Spleen (tissue), 11 donors: Measurements from ENCODE around the gene HOTAIR. TPM values are rescaled to one million over a fixed set of nuclear protein-coding genes. Genes with fewer than 3 reads are reported as not detected.

Experiments used
- DNase-seq: peaks from one replicate; pipeline ENCODE4 v3.0.0-alpha.2; 2020
- H3K27ac ChIP-seq, 8 donors: fragments of 200-600 bp; sonication (generic) in 7 of 8; 1 replicate in 4 of 8; 2 replicates in 4 of 8; pipeline versions ENCODE4 v1.5.0 to v1.8.0; 2016 to 2021; ENCODE audit warnings: inconsistent platforms in 4 of 8, mild to moderate bottlenecking in 4 of 8, moderate library complexity in 1 of 8
- H3K27me3 ChIP-seq, 7 donors: fragments of 200-600 bp; sonication (generic) in 6 of 7; replicated peaks in 1 of 7; 1 replicate in 4 of 7; 2 replicates in 3 of 7; pipeline versions ENCODE4 v1.5.0 to v1.8.0; 2016 to 2021; ENCODE audit warnings: inconsistent platforms in 3 of 7, mild to moderate bottlenecking in 1 of 7
- H3K36me3 ChIP-seq, 6 donors: fragments of 200-600 bp; sonication (generic) in 5 of 6; 1 replicate in 4 of 6; 2 replicates in 2 of 6; pipeline versions ENCODE4 v1.5.0 to v1.8.0; 2016 to 2021; ENCODE audit warnings: inconsistent platforms in 2 of 6
- H3K4me1 ChIP-seq, 6 donors: fragments of 200-600 bp; sonication (generic) in 5 of 6; 1 replicate in 3 of 6; 2 replicates in 3 of 6; pipeline versions ENCODE4 v1.5.0 to v1.8.0; 2016 to 2021; ENCODE audit warnings: inconsistent platforms in 3 of 6
- H3K4me3 ChIP-seq, 8 donors: fragments of 200-600 bp; sonication (generic) in 7 of 8; 1 replicate in 4 of 8; 2 replicates in 4 of 8; pipeline versions ENCODE4 v1.5.0 to v1.8.0; 2016 to 2021; ENCODE audit warnings: inconsistent platforms in 4 of 8, mild to moderate bottlenecking in 4 of 8, moderate library complexity in 2 of 8
- H3K9me3 ChIP-seq, 8 donors: fragments of 200-600 bp; sonication (generic) in 7 of 8; 1 replicate in 4 of 8; 2 replicates in 4 of 8; pipeline versions ENCODE4 v1.5.0 to v1.8.0; 2016 to 2021; ENCODE audit warnings: inconsistent platforms in 4 of 8
- POLR2A ChIP-seq, 3 donors: fragments of 450-650 bp; IDR thresholded peaks; one replicate each; pipeline ENCODE4 v1.5.1; 2017; ENCODE audit warnings: antibody characterized with exemption in 3 of 3, mild to moderate bottlenecking in 1 of 3
- POLR2AphosphoS5 ChIP-seq, 3 donors: sonication (generic); formaldehyde crosslinking; IDR thresholded peaks; one replicate each; pipeline ENCODE4 v1.5.1; 2017; ENCODE audit warnings: antibody characterized with exemption in 3 of 3
- WGBS, 5 donors: extraction: QIAGEN DNeasy Blood & Tissue Kit in 3 of 5; methylation state at CpG; one replicate each; pipeline versions ENCODE4 v1.1.5 to v1.1.7; 2013 to 2018; 5-methylcytosine and 5-hydroxymethylcytosine counted together
- intact Hi-C: fragments of 100-400 bp; cut with DNase I; formaldehyde crosslinking; loops from one replicate; pipeline ENCODE4 v1.15.0; 2023; ENCODE audit warnings: low total_unique reads
- microRNA-seq, 3 donors: library from miRNA; unstranded; fragments of <30 nt; microRNA quantifications; one replicate each; pipeline versions ENCODE4 to v1.1.0, GENCODE V29; 2019 to 2020
- polyA plus RNA-seq, 3 donors: library from polyadenylated mRNA; stranded (reverse); fragments of 200-250 nt; gene quantifications; one replicate each; pipeline ENCODE4 v1.2.1, GENCODE V29; 2013
- small RNA-seq, 4 donors: library from RNA; depleted of rRNA; stranded (forward); fragments of <200 nt; gene quantifications; one replicate each; pipeline ENCODE3, GENCODE V24; 2016
- total RNA-seq, 7 donors: library from RNA; depleted of rRNA in 3 of 7; stranded (reverse); fragments of >200 nt in 3 of 7; fragmentation: NEBNext Ultra II Directional in 4 of 7; extraction: Animal tissue kit (Norgen Biotek cat#: 25700) in 4 of 7; gene quantifications; one replicate each; pipeline versions ENCODE4 v1.1.0 to v1.2.1, GENCODE V29; 2016 to 2021
- TF ChIP-seq, protein P1 (sequence below), 11 experiments: fragments of 200-600 bp in 7 of 11; fragments of 450-650 bp in 4 of 11; sonication (generic) in 4 of 11; IDR thresholded peaks in 8 of 11; conservative IDR thresholded peaks in 3 of 11; 1 replicate in 7 of 11; 2 replicates in 4 of 11; pipeline versions ENCODE4 v1.4.0 to v1.8.0; 2016 to 2021; ENCODE audit warnings: antibody characterized with exemption in 11 of 11, inconsistent platforms in 4 of 11, mild to moderate bottlenecking in 1 of 11
- donor health status: healthy with polysubstance abuse.
- donor health status: DM: no; HTN: no; CAD: no; lungs with moderate emphysema.
- donor health status: DM: no; HTN: no; CAD: no.
- donor health status: Bipolar disorder and iron deficiency.
- donor health status: healthy.
- donor health status: DM: no; HTN: no; CAD: no.
- donor health status: DM: yes; HTN: yes; CAD: no.

The HOTAIR gene
- total and polyA plus RNA-seq, 10 donors: not detected

DNA sequence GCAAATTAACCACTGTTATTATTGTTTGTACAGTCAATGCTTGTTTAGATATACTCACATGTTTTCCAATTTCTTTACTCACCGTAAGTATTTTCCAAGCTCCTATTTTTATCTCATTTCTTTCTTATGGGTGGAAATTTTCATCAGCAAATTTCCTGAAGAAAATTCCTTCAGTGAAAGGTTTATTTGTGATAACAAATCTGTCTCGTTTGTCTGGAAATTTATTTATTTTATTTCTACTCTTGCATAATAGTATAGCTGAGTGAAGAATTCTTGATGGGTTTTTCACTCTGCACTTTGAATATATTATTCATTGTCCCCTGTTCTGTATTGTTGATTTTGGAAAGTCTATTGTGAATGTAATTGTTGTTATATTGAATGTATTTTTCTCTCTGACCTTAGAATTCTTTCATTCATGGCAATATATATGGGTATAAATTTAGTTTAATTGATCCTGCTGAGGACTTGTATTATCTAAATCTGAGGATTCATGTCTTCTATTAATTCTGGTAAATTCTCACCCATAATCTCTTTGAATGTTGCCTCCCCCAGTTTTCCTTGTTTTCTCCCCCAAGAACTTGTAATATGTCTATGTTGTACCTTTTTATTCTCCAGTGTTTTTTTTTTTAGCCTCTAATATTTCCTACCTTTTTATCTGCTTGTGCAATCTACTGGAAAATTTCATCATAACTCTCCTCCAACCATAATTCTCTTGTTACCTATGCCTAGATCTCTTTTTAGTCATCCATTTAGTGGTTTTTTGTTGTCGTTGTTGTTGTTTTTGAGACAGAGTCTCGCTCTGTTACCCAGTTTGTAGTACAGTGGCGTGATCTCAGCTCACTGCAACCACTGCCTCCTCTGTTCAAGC, 57.7 kb downstream of the HOTAIR start:
- H3K27me3 ChIP-seq: peaks cover 0 to 96% (median 49%) of the 10 kb centered on the region in 7 donors

More for the DNA sequence above, 57.7 kb downstream of the HOTAIR start:
- H3K9me3 ChIP-seq: no peaks in the 10 kb centered on the region
- intact Hi-C loops: no loop called here
- H3K27ac ChIP-seq: no peak overlapping the region
- TF ChIP-seq POLR2A (IDR thresholded peaks at IDR 0.05) (no peak), POLR2AphosphoS5 (IDR thresholded peaks at IDR 0.05) (no peak)
- TF ChIP-seq, protein P1, sequence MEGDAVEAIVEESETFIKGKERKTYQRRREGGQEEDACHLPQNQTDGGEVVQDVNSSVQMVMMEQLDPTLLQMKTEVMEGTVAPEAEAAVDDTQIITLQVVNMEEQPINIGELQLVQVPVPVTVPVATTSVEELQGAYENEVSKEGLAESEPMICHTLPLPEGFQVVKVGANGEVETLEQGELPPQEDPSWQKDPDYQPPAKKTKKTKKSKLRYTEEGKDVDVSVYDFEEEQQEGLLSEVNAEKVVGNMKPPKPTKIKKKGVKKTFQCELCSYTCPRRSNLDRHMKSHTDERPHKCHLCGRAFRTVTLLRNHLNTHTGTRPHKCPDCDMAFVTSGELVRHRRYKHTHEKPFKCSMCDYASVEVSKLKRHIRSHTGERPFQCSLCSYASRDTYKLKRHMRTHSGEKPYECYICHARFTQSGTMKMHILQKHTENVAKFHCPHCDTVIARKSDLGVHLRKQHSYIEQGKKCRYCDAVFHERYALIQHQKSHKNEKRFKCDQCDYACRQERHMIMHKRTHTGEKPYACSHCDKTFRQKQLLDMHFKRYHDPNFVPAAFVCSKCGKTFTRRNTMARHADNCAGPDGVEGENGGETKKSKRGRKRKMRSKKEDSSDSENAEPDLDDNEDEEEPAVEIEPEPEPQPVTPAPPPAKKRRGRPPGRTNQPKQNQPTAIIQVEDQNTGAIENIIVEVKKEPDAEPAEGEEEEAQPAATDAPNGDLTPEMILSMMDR (IDR thresholded peaks at IDR 0.05 in 8 of 11, conservative IDR thresholded peaks at IDR 0.05 in 3 of 11): no peak
- no peak overlapping the region for H3K4me3 ChIP-seq
- 79 to 85% (median 83%) methylated on average over 5 of the region's 5 CpGs for WGBS, 5 donors
- no peaks in the 10 kb centered on the region for H3K4me1 ChIP-seq
- DNase-seq: no peak
- no peaks in the 10 kb centered on the region for H3K36me3 ChIP-seq

Small RNA genes lying within 50 kb of the gene (microRNA-seq; reads per million reads assigned to microRNA genes)
- gene MIR196A2: 11.6 to 50.8 (median 12.3) reads per million in 3 donors

Small RNA genes lying within 50 kb of the gene (small RNA-seq; reads per million reads assigned to genes)
- gene AC012531.3 (0 reads per million in 4 donors), gene AC012531.4 (0 reads per million in 4 donors), gene MIR196A2 (0.15 to 0.97 (median 0.67) reads per million in 4 donors), gene RF01905 (0 reads per million in 4 donors), gene RF01906 (0 reads per million in 4 donors)

Other genes starting within 250 kb of the HOTAIR start
- 100 to 1,000 TPM in 6 of 7 donors, 10 to 100 TPM in 1; 93.5 to 186 (median 134) TPM for gene CALCOCO1, start 247.5 kb downstream of the HOTAIR start, total RNA-seq
- gene CALCOCO1, start 247.5 kb downstream of the HOTAIR start, polyA plus RNA-seq: 10 to 100 TPM; 31.0 to 55.6 (median 37.2) TPM
- gene CISTR, start 223.0 kb downstream of the HOTAIR start, total RNA-seq: not detected
- gene CISTR, start 223.0 kb downstream of the HOTAIR start, polyA plus RNA-seq: under 1 TPM in 1 of 3 donors, not detected in 2; 0.20 TPM
- not detected for gene HOXC13, start 36.1 kb downstream of the HOTAIR start, total RNA-seq
- gene HOXC13, start 36.1 kb downstream of the HOTAIR start, polyA plus RNA-seq: not detected
- gene HOXC12, start 20.1 kb downstream of the HOTAIR start, total RNA-seq: not detected
- not detected for gene HOXC12, start 20.1 kb downstream of the HOTAIR start, polyA plus RNA-seq
- gene HOXC11, start 1.8 kb downstream of the HOTAIR start, total RNA-seq: not detected
- not detected for gene HOXC11, start 1.8 kb downstream of the HOTAIR start, polyA plus RNA-seq
- gene HOXC10, start 10.2 kb upstream of the HOTAIR start, total RNA-seq: not detected
- not detected for gene HOXC10, start 10.2 kb upstream of the HOTAIR start, polyA plus RNA-seq
- not detected for gene HOXC9, start 25.2 kb upstream of the HOTAIR start, total RNA-seq
- gene HOXC9, start 25.2 kb upstream of the HOTAIR start, polyA plus RNA-seq: under 1 TPM in 1 of 3 donors, not detected in 2; 0.05 TPM
- not detected for gene HOXC8, start 34.0 kb upstream of the HOTAIR start, total RNA-seq
- under 1 TPM in 2 of 3 donors, not detected in 1; 0.04 to 0.10 TPM for gene HOXC8, start 34.0 kb upstream of the HOTAIR start, polyA plus RNA-seq
- under 1 TPM in 4 of 7 donors, not detected in 3; 0.19 to 0.52 (median 0.34) TPM for gene HOXC6, start 53.5 kb upstream of the HOTAIR start, total RNA-seq
- gene HOXC6, start 53.5 kb upstream of the HOTAIR start, polyA plus RNA-seq: under 1 TPM in 2 of 3 donors, not detected in 1; 0.11 to 0.16 TPM
- gene HOXC5, start 58.1 kb upstream of the HOTAIR start, total RNA-seq: not detected
- under 1 TPM in 1 of 3 donors, not detected in 2; 0.06 TPM for gene HOXC5, start 58.1 kb upstream of the HOTAIR start, polyA plus RNA-seq
- gene HOXC4, start 78.9 kb upstream of the HOTAIR start, total RNA-seq: 1 to 10 TPM in 4 of 7 donors, under 1 TPM in 3; 0.68 to 2.1 (median 1.4) TPM
- gene HOXC4, start 78.9 kb upstream of the HOTAIR start, polyA plus RNA-seq: 1 to 10 TPM in 2 of 3 donors, under 1 TPM in 1; 0.49 to 2.6 (median 1.8) TPM
- gene SMUG1, start 214.0 kb upstream of the HOTAIR start, total RNA-seq: 10 to 100 TPM; 20.9 to 36.3 (median 23.1) TPM
- gene SMUG1, start 214.0 kb upstream of the HOTAIR start, polyA plus RNA-seq: 10 to 100 TPM; 24.0 to 42.2 (median 37.4) TPM